Gastrocnemius medialis (tissue), 4 donors: ENCODE measurements around the gene PLIN1. TPM values are rescaled to one million over a fixed set of nuclear protein-coding genes. Genes with fewer than 3 reads are reported as not detected.

Source experiments
- ATAC-seq, 2 donors: fragments of 150-250 bp; one replicate each; pipeline ENCODE4 v1.9.1; 2016
- DNase-seq, 2 donors: peaks; one replicate each; pipeline ENCODE4 v3.0.0-alpha.2; 2019
- H3K27ac ChIP-seq, 4 donors: fragments of 200-600 bp; sonication (generic); 1 replicate in 1 of 4; 2 replicates in 3 of 4; pipeline ENCODE4 v1.5.1; 2016 to 2018; ENCODE audit warnings: mild to moderate bottlenecking in 2 of 4, moderate library complexity in 1 of 4
- H3K27me3 ChIP-seq, 3 donors: fragments of 200-600 bp; sonication (generic) in 2 of 3; 1 replicate in 1 of 3; 2 replicates in 2 of 3; pipeline versions ENCODE4 v1.5.1 to v1.6.0; 2016 to 2019; ENCODE audit warnings: mild to moderate bottlenecking in 1 of 3, moderate library complexity in 1 of 3
- H3K36me3 ChIP-seq, 2 donors: fragments of 200-600 bp; sonication (generic) in 1 of 2; one replicate each; pipeline ENCODE4 v1.5.1; 2017 to 2018
- H3K4me1 ChIP-seq, 2 donors: fragments of 200-600 bp; sonication (generic) in 1 of 2; one replicate each; pipeline ENCODE4 v1.5.1; 2016 to 2017; ENCODE audit warnings: mild to moderate bottlenecking in 2 of 2
- H3K4me3 ChIP-seq, 4 donors: fragments of 200-600 bp; sonication (generic) in 3 of 4; 1 replicate in 1 of 4; 2 replicates in 3 of 4; pipeline ENCODE4 v1.5.1; 2016 to 2019; ENCODE audit warnings: mild to moderate bottlenecking in 2 of 4
- H3K9me3 ChIP-seq, 3 donors: fragments of 200-600 bp; sonication (generic) in 2 of 3; 1 replicate in 1 of 3; 2 replicates in 2 of 3; pipeline ENCODE4 v1.5.1; 2016 to 2019
- POLR2A ChIP-seq, 2 donors: fragments of 450-650 bp; IDR thresholded peaks; one replicate each; pipeline ENCODE4 v1.6.1; 2017; ENCODE audit warnings: antibody characterized with exemption in 2 of 2, mild to moderate bottlenecking in 2 of 2, moderate library complexity in 2 of 2
- in situ Hi-C, 4 donors: fragments of 200-750 bp; cut with MboI; loops; one replicate each; pipeline versions ENCODE4 v1.15.0 to v1.8.0; 2017; ENCODE audit warnings: low sequenced_read_pairs in 4 of 4
- intact Hi-C: fragments of 100-400 bp; cut with DNase I; formaldehyde crosslinking; loops from one replicate; pipeline ENCODE4 v1.15.1; 2023; ENCODE audit warnings: low total_unique reads
- total RNA-seq, 4 donors: library from RNA; depleted of rRNA; stranded (reverse); fragments of >200 nt; gene quantifications; one replicate each; pipeline versions ENCODE4 v1.1.0 to v1.2.3, GENCODE V29; 2016
- TF ChIP-seq, protein P1 (sequence below), 5 experiments: fragments of 450-650 bp in 3 of 5; fragments of 200-600 bp in 2 of 5; sonication (generic) in 2 of 5; IDR thresholded peaks in 4 of 5; conservative IDR thresholded peaks in 1 of 5; 1 replicate in 4 of 5; 2 replicates in 1 of 5; pipeline ENCODE4 v1.5.1; 2016 to 2019; ENCODE audit warnings: antibody characterized with exemption in 5 of 5, mild to moderate bottlenecking in 3 of 5, moderate library complexity in 3 of 5

The PLIN1 gene
- total RNA-seq, 4 donors from 2014 or later, result 1.8 to 17.9 (median 6.3) TPM

DNA sequence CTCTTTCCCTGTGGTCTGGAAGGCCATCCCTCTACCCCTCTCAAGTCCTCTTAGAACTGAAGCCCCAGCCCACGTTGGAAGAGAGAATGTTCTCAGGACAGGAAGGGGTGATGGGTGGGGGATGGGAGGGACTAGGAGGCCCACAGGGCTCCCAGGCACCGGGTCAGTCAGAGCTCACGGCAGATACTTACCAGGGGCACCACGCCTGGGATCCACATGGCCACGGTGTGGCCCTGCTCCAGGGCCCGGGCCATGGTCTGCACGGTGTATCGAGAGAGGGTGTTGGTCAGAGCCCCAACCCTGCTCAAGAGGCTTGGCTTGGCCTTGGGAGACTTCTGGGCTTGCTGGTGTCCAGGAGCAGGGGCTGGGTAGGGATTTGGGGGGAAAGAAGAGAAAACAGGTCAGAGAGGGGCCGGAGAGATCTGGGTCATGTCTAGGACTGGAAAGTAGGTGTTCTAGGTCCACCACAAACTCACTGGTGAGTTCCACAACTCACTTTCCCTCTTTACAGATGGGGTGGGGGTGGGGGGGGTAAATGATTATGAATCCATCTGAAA is 9.8 kb downstream of the PLIN1 start:
- ATAC-seq (no peak), DNase-seq (no peak)
- no peak overlapping the region for H3K4me3 ChIP-seq
- no peak overlapping the region for H3K27ac ChIP-seq
- no peak for TF ChIP-seq POLR2A (IDR thresholded peaks at IDR 0.05)
- TF ChIP-seq, protein P1, sequence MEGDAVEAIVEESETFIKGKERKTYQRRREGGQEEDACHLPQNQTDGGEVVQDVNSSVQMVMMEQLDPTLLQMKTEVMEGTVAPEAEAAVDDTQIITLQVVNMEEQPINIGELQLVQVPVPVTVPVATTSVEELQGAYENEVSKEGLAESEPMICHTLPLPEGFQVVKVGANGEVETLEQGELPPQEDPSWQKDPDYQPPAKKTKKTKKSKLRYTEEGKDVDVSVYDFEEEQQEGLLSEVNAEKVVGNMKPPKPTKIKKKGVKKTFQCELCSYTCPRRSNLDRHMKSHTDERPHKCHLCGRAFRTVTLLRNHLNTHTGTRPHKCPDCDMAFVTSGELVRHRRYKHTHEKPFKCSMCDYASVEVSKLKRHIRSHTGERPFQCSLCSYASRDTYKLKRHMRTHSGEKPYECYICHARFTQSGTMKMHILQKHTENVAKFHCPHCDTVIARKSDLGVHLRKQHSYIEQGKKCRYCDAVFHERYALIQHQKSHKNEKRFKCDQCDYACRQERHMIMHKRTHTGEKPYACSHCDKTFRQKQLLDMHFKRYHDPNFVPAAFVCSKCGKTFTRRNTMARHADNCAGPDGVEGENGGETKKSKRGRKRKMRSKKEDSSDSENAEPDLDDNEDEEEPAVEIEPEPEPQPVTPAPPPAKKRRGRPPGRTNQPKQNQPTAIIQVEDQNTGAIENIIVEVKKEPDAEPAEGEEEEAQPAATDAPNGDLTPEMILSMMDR (IDR thresholded peaks at IDR 0.05 in 4 of 5, conservative IDR thresholded peaks at IDR 0.05 in 1 of 5), result no peak
- in situ Hi-C loops, result no loop called here
- H3K27me3 ChIP-seq, result no peaks in the 10 kb centered on the region
- H3K9me3 ChIP-seq, result no peaks in the 10 kb centered on the region
- intact Hi-C loops, result no loop called here
- no peaks in the 10 kb centered on the region for H3K36me3 ChIP-seq
- peaks cover 6 to 8% of the 10 kb centered on the region in 2 donors for H3K4me1 ChIP-seq

DNA sequence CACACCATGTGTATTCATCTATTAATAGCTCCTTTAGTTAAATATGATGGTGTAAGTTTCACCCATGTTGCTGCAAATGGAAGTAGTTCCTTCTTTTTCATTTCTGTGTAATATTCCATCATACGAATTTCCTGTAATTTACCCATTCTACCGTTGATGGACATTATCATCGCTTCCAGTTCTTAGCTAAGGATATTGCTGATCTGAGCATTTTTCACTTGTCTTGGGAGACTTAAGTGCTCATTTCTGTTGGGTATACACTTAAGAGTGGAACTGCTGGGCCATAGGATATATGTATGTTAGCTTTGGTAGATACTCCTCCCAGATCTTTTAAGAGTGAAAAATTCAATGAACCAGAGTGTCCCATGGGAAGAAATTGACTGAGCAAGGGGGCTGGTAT is 11.0 kb downstream of the PLIN1 start:
- TF ChIP-seq, protein P1 (IDR thresholded peaks at IDR 0.05 in 4 of 5, conservative IDR thresholded peaks at IDR 0.05 in 1 of 5), result no peak
- TF ChIP-seq POLR2A (IDR thresholded peaks at IDR 0.05), result no peak
- H3K27me3 ChIP-seq, result no peaks in the 10 kb centered on the region
- no peak overlapping the region for H3K27ac ChIP-seq
- no peak overlapping the region for H3K4me3 ChIP-seq
- no peaks in the 10 kb centered on the region for H3K36me3 ChIP-seq
- in situ Hi-C loops (no loop called here), intact Hi-C loops (no loop called here)
- DNase-seq, result no peak
- no peak for ATAC-seq
- H3K9me3 ChIP-seq, result no peaks in the 10 kb centered on the region
- H3K4me1 ChIP-seq, result peaks cover 8% of the 10 kb centered on the region in 2 donors

DNA sequence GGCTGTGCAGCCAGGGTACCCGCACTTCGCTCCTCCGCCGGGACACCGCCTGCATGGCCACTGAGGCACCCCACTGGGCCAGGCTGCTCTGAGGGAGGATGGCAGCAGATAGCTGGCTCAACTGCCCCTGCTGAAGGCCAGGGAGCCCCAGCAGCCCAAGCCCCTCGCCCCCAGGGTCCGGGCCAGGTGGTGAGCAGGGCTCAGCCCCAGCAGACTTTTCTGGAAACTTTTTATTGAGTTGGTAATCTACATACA is 11.5 kb downstream of the PLIN1 start:
- DNase-seq, result no peak
- in situ Hi-C loops (no loop called here), intact Hi-C loops (no loop called here)
- Histone ChIP-seq H3K9me3 (no peaks in the 10 kb centered on the region), H3K4me1 (peaks cover 12 to 14% of the 10 kb centered on the region in 2 donors), H3K4me3 (no peak overlapping the region), H3K27me3 (no peaks in the 10 kb centered on the region), H3K36me3 (no peaks in the 10 kb centered on the region), H3K27ac (no peak overlapping the region)
- TF ChIP-seq POLR2A (IDR thresholded peaks at IDR 0.05), result no peak
- TF ChIP-seq, protein P1 (IDR thresholded peaks at IDR 0.05 in 4 of 5, conservative IDR thresholded peaks at IDR 0.05 in 1 of 5), result no peak
- no peak for ATAC-seq

DNA sequence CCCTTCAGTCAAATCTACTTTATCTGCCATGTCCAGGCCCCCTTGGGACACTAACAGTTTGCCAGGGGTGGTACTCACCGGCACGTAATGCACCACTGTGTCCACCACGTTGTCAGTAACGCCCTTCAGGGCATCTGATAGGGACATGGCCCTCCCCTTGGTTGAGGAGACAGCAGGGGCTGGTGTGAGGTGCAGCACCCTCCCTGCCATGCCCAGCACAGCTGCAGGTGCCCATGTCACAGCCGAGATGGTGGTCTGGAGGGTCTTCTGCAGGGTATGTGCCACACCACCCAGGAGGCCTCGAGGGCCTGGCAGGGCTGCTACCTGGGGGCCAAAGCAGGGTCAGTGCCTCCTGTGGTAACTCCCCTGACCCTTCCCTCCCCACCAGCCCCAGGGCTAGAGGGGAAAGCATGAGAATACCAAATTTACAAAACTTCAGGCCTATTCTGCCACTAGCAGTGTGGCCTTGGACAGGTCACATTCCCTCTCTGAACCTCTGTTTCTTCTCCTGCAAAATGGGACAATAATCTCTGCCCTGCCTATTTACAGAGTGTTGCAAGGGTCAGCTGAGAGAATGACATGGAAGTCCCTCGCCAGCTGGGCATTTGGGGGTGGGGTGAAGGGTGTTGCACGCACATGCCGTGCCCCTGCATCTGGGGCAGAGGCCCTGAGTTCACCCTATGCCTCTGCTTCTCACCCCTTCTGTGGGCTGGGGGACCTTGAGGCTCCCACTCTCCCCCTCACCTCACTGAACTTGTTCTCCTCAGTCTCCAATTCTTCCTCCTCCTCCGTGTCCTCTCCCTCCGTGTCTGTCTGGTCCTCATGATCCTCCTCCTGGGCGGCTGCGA is 12.1 kb downstream of the PLIN1 start:
- intact Hi-C loops (no loop called here), in situ Hi-C loops (no loop called here)
- Histone ChIP-seq H3K4me1 (peaks cover 14 to 16% of the 10 kb centered on the region in 2 donors), H3K9me3 (no peaks in the 10 kb centered on the region), H3K36me3 (no peaks in the 10 kb centered on the region), H3K4me3 (no peak overlapping the region), H3K27ac (no peak overlapping the region), H3K27me3 (no peaks in the 10 kb centered on the region)
- ATAC-seq (no peak), DNase-seq (no peak)
- no peak for TF ChIP-seq POLR2A (IDR thresholded peaks at IDR 0.05)
- TF ChIP-seq, protein P1 (IDR thresholded peaks at IDR 0.05 in 4 of 5, conservative IDR thresholded peaks at IDR 0.05 in 1 of 5), result no peak
